Measurements from ENCODE around the gene FOXG1. TPM values are rescaled to one million over a fixed set of nuclear protein-coding genes. Genes with fewer than 3 reads are reported as not detected.

Gene FOXG1
- total RNA-seq, 2 donors from 2014 or later = not detected

- Histone ChIP-seq H3K36me3 (replicated peaks in 1 of 2; ENCODE audit: insufficient read depth in 1 of 2, low read depth in 2 of 2) (no peaks in the 10 kb centered on the region), H3K27ac (no peak overlapping the region), H3K27me3 (peaks cover 0 to 59% of the 10 kb centered on the region in 2 donors), H3K4me3 (no peak overlapping the region), H3K9me3 (no peaks in the 10 kb centered on the region), H3K4me1 (peaks cover 14% of the 10 kb centered on the region)
- DNase-seq (no peak), ATAC-seq (no peak)
- intact Hi-C loops (cut with DNase I) = loop anchor here (5.0 kb wide), 1 partner anchor 779 kb away; no protein-coding TSS in a partner anchor
- WGBS, 2 donors = 4 to 9% methylated on average over 12 of the region's 12 CpGs
- TF ChIP-seq CTCF (IDR thresholded peaks at IDR 0.05) (no peak), POLR2A (IDR thresholded peaks at IDR 0.05) (no peak)
Measured at GRCh38 chr14:28758253-28758884, 8.2 kb upstream of the FOXG1 start.

- intact Hi-C loops (cut with DNase I) = loop anchor here (5.0 kb wide), 1 partner anchor 778 kb away; no protein-coding TSS in a partner anchor
- ATAC-seq = no peak
- no peak for TF ChIP-seq CTCF (IDR thresholded peaks at IDR 0.05)
- TF ChIP-seq POLR2A (IDR thresholded peaks at IDR 0.05) = no peak
- peaks cover 14% of the 10 kb centered on the region for H3K4me1 ChIP-seq
- H3K27me3 ChIP-seq = peaks cover 0 to 59% of the 10 kb centered on the region in 2 donors
- no peak overlapping the region for H3K4me3 ChIP-seq
- 5 to 6% methylated on average over 30 of the region's 30 CpGs for WGBS, 2 donors
- DNase-seq = no peak
- H3K9me3 ChIP-seq = no peaks in the 10 kb centered on the region
- no peak overlapping the region for H3K27ac ChIP-seq
- no peaks in the 10 kb centered on the region for H3K36me3 ChIP-seq (replicated peaks in 1 of 2; ENCODE audit: insufficient read depth in 1 of 2, low read depth in 2 of 2)
Measured at GRCh38 chr14:28758885-28759652, 7.5 kb upstream of the FOXG1 start.

- Histone ChIP-seq H3K4me3 (no peak overlapping the region), H3K9me3 (no peaks in the 10 kb centered on the region), H3K36me3 (replicated peaks in 1 of 2; ENCODE audit: insufficient read depth in 1 of 2, low read depth in 2 of 2) (no peaks in the 10 kb centered on the region), H3K27ac (no peak overlapping the region), H3K27me3 (peaks cover 0 to 61% of the 10 kb centered on the region in 2 donors), H3K4me1 (peaks cover 14% of the 10 kb centered on the region)
- no peak for ATAC-seq
- no peak for TF ChIP-seq POLR2A (IDR thresholded peaks at IDR 0.05)
- TF ChIP-seq CTCF (IDR thresholded peaks at IDR 0.05) = no peak
- 5 to 6% methylated on average over 33 to 36 of the region's 36 CpGs for WGBS, 2 donors
- no peak for DNase-seq
- intact Hi-C loops (cut with DNase I) = loop anchor here (5.0 kb wide), 1 partner anchor 778 kb away; no protein-coding TSS in a partner anchor
Measured at GRCh38 chr14:28759653-28760313, 6.8 kb upstream of the FOXG1 start.

GRCh38 chr14:28760431-28760996 is 6.1 kb upstream of the FOXG1 start:
- Histone ChIP-seq H3K36me3 (replicated peaks in 1 of 2; ENCODE audit: insufficient read depth in 1 of 2, low read depth in 2 of 2) (no peaks in the 10 kb centered on the region), H3K27me3 (peaks cover 4 to 61% of the 10 kb centered on the region in 2 donors), H3K9me3 (no peaks in the 10 kb centered on the region), H3K27ac (no peak overlapping the region), H3K4me3 (no peak overlapping the region), H3K4me1 (peaks cover 16% of the 10 kb centered on the region)
- intact Hi-C loops (cut with DNase I) = no loop called here
- TF ChIP-seq CTCF (IDR thresholded peaks at IDR 0.05) (no peak), POLR2A (IDR thresholded peaks at IDR 0.05) (no peak)
- 8 to 10% methylated on average over 9 of the region's 9 CpGs for WGBS, 2 donors
- no peak for DNase-seq
- no peak for ATAC-seq

Data from body of pancreas (tissue), 4 donors.